Vagina (tissue), 2 donors: ENCODE data around the gene FRMPD4.

Source experiments
- CTCF ChIP-seq, 3 experiments: fragments of 450-650 bp in 2 of 3; fragments of 200-600 bp in 1 of 3; sonication (generic) in 1 of 3; IDR thresholded peaks; one replicate each; pipeline ENCODE4 v1.5.1; 2017 to 2019; ENCODE audit warnings: antibody characterized with exemption in 3 of 3, mild to moderate bottlenecking in 2 of 3, moderate library complexity in 2 of 3
- POLR2A ChIP-seq, 2 donors: fragments of 450-650 bp; IDR thresholded peaks; one replicate each; pipeline ENCODE4 v1.6.1; 2017; ENCODE audit warnings: antibody characterized with exemption in 2 of 2, mild to moderate bottlenecking in 2 of 2, moderate library complexity in 2 of 2
- POLR2AphosphoS5 ChIP-seq, 2 donors: sonication (generic); formaldehyde crosslinking; IDR thresholded peaks; one replicate each; pipeline ENCODE4 v1.9.0; 2017; ENCODE audit warnings: antibody characterized with exemption in 2 of 2, mild to moderate bottlenecking in 2 of 2, low read depth in 1 of 2; ENCODE audit not compliant: insufficient read depth in 1 of 2

- TF ChIP-seq CTCF (IDR thresholded peaks at IDR 0.05) (no peak), POLR2A (IDR thresholded peaks at IDR 0.05) (no peak), POLR2AphosphoS5 (IDR thresholded peaks at IDR 0.05; ENCODE audit: insufficient read depth in 1 of 2, low read depth in 1 of 2) (no peak)
These were observed 272.2 kb downstream of the FRMPD4 start for GRCh38 chrX:12410523-12410922.
